ENCODE data around the gene CABP2.

Gene CABP2

DNA sequence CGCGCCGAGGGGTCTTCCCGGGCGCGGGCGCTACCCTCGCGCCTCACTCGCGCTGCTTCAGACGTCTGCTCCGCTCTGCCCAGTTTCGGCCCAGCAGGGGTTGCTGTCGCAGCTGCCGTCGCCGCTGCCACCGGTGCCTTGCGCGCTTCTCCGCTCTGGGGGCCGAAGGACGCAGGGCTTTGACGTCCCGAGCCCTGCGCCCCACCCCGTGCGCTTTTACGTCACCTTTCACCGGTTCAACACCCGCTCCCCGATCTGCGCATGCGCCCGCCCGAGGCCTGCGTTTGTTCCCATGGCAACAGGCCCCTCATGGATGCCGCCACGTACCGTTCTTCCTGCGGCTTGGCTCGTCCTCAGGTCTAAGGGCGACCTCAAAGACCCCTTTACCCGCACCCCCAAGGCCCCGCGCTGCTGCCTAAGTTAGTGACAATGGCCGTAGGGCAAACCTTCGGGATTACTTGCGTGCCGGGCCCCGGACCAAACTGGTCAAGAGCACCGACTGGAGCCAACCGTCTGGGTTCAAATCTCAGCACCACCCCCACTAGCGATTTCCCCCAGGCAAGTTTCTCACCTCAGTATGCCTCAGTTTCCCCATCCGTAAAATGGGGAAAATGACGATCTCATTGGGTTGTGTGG lies 14.6 kb downstream of the CABP2 start:
- DNase-seq (ENCODE audit: insufficient read length, low spot score), result peak; percentile 94
- FAIRE-seq, result no peak

DNA sequence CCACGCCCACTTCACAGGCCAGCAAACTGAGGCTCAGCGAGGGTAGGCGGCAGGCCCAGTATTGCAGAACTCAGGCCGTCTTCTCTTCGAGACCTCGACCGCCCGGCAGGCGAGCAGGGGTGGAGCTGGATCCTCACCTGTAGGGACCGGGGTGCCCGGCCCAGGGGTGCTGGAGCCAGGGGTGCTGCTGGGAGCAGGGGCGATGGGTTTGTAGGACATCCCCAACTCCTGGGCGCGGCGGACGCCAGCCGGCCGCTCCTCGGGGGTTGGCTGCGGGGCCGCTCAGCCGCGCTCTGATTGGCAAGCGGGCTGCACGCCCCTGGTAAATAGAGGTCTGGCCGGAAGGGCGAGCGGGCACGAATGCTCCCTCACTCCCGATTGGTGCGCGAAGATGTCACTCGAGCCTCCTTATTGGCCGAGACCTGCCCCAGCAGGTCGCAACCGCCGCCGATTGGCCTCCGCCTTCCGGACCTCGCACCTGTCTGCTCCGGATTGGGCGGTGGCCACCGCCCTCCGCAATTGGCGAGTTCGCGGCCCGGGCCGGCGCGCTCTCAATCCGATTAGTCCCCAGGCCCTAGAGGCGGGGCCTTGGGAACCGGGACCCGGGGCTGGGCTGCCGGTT lies 15.3 kb downstream of the CABP2 start, which contains the start of gene CDK2AP2:
Gene CDK2AP2 (minus strand): TSS at position 299 of the 622 bp plus-strand sequence. CDS start 80 bp downstream, at position 219.
- FAIRE-seq (peak; percentile 97), DNase-seq (ENCODE audit: insufficient read length, low spot score) (peak; percentile 91)

DNA sequence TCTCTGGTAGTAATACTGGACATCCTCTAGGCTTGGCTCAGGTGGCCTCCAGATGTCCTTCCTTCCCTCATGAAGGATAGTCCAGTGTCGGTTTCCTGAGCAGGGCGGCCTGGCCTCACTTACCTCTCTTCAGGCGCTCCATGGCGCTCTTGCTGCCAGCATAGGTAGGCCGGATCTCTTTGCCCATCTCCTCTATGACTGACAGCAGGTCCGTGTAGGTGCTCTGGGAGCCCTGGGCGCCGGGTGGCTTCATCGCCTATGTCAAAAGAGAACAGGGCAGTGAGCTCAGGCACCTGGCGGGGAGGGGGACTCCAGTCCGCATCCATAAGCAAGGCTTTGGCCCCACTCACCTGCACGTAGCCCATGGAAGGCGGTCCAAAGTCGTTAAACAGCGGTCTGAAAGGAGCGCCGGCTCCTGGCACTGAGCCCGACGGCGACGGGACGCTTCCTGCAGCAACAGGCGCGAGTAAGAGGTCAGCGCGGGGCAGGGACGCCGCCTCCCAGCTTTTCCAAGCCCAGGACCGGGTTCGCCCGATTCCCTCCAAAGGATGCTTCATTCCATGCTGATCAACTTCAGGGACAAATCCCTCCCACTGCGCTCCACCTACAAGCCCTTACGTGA lies 15.9 kb downstream of the CABP2 start:
- DNase-seq (ENCODE audit: insufficient read length, low spot score), result no peak
- FAIRE-seq, result peak; percentile 59

DNA sequence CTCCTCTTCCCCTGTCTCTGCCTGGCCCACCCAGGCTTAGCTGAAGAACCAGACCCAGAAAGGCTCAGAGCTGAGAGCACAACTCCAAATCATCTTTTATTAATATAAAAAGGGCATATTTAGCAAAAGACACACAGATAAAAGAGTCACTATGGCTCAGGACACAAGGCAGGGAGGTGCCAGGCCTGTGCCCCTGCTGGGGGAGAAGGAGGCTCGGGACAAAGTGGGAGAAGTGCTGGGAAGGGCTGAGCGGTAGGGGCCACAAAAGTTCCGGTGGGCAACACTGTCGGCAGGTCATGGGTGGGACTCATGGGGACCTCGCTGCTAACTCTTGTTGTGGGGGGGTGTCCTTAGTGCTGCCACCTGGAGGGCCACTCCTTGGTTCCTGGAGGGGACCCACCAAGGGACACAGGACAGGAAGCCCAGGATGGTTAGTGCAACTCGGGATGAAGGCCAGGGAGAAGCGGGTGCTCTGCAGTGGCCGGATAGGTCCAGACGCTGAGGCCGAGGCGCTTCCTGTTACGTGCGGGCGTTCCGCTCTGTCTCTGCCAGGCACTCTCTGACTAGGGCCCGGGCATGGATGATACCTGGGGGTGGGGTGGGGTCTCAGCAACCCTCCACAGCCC lies 16.7 kb downstream of the CABP2 start:
- no peak for DNase-seq (ENCODE audit: insufficient read length, low spot score)
- FAIRE-seq, result no peak

DNA sequence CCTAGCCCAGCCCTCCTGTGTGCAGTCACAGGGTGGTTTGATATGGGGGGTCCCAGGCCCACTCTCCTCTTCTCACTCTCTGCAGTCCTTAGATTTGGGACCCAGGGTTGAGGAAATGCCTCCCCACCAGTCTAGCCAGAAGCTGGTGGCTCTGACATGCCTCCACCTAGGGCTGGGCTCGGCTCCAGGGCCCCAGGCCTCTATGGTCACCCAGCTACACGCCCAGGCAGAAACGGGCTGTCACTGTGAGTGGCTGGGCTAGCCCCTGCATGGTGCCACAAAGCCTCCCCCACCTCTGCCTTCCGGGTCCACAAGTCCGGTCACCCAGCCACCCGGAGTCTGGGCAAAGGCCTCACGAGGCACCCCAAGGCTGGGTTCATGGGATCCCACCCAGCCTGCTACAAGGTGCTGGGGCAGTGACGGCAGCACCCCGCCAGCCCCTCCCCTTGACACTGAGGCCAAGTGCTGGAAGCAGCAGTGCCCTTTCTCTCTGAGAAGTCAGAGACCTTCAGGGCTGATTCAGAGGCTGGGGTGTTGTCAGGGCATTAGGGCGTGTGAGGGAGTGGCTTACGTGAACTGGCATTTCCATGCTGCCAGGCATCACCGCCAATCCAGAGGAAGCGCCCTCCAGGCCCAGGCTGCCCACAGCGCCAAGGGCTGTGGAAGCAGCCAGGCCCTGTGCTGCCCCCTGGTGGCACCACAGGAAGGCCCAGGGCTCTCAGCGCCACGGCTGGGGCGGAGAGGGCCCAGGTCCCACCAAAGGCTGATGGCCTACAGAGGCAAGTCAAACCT lies 17.4 kb downstream of the CABP2 start:
- FAIRE-seq (peak; percentile 89), DNase-seq (ENCODE audit: insufficient read length, low spot score) (peak; percentile 85)

DNA sequence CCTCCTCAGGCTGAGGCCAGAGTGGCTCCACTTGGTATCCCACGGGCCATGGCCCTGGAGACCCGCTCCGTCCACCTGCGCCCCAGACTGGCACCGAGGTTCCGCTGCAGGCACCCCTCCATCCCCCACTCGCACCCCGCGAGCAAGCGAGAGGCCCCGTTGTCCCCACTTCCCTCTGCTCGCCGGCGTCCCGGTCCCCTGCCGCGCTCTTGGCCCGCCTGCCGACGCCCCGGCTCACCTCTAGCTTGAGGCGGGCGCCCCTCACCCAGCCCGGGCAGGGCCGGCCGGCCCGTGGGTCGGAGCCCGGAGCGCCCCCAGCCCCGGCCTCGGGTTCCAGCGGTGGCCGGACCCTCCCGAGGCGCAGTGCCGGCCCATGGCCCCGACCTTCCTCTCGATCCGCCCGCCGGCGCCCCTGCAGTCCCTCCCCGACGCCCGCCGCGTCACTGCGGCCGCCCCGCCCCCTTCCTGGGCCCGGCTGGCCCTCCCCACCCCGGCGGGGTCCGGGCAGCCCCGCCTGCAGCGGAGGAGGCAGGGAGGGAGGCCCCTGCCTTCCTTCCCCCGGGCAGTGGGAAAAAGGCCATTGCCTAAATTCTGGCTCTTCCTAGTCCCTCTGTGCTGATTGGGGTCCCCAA lies 18.2 kb downstream of the CABP2 start, which contains the start of gene PITPNM1:
Gene PITPNM1 (minus strand): TSS at position 414 of the 632 bp plus-strand sequence. CDS start 1,183 bp downstream, outside the sequence.
- FAIRE-seq (no peak), DNase-seq (ENCODE audit: insufficient read length, low spot score) (peak; percentile 85)

DNA sequence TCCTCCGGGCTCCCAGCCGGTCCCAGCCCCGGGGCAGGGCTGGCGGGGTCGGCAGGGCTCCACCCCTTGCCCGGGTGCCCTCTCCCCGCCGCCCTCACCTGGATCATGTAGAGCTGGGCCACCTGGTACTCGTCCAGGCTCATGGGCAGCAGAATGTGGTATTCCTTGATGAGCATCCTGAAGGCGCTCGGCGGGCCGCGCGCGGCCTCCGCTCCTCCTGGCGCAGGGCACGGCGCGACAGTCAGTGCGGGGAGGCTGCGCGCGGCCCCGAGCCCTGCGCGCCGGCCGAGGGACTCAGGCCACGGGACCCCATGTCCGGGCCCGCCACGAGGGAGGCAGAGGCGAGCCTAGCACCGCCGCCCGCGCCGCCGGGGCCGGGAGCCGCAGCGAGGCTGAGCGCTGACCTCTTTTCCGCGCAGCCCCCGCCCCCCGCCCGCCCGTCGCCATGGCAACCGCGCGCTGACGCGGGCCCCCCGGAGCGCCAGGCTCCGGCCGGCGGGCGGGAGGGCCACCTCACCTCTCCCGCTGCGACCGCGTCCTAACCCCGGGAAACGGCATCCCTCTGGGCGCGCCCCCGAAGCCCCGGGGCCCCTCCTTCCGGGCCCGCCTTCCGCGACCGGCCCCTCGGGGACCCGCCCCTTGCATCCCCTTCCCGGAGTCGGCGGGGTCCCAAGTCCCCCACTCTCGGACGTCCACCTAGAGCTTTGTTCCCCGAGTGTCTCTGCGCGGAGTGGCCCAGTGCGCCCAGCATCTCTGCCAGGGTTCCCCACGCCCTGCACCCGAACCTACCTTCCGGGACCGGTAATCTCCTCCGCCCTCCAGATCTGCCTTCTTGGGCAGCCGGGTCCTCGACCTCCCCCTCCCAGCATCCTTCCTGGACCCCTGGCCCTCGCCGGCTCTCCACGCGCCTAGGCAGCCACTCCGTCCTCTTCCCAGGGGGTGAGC lies 19.0 kb downstream of the CABP2 start:
- FAIRE-seq, result no peak

DNA sequence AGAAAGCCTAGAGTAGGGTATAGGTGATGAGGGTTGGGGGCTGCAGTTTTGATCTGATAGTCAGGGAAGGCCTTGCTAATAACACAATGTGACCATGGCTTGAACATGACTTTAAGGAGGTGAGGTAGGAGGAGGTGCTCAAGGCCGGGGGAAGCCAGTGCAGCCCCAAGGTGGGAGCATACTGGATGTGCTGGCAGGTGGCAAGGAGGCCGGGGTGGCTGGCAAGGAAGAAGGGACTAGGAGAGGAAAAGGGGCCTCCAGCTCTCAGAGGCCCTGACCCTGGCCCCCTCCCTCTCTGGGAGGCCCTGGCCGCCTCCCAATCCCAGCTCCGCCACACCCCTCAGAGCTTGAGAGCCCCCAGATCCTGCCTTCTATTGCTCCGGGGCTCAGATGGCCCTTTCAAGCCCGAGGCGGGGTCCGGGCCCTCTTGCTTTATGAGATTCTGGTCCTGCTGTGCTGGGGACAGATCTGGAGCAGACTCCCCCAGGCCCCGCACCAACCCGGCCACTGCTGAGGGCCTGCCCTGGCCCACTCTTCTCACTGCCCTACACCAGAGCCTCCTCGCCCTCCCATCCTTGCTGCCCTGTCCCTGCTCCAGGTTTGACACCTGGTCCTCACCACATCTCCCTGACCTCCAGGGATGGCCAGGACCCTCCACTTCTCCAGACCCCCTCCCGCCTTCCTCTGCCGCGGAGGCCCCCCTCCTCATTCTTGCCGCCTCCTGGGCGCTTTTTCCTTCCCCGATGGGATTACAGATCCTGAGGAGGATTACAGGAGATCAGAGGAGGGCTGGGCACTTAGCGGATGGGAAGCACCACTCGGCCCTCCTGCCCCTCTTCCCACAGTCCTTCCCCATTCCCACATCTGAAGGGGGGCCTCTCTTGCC lies 19.9 kb downstream of the CABP2 start:
- FAIRE-seq (no peak), DNase-seq (ENCODE audit: insufficient read length, low spot score) (no peak)

More for the DNA sequence above, 19.0 kb downstream of the CABP2 start:
- DNase-seq (ENCODE audit: insufficient read length, low spot score), result no peak

DNA sequence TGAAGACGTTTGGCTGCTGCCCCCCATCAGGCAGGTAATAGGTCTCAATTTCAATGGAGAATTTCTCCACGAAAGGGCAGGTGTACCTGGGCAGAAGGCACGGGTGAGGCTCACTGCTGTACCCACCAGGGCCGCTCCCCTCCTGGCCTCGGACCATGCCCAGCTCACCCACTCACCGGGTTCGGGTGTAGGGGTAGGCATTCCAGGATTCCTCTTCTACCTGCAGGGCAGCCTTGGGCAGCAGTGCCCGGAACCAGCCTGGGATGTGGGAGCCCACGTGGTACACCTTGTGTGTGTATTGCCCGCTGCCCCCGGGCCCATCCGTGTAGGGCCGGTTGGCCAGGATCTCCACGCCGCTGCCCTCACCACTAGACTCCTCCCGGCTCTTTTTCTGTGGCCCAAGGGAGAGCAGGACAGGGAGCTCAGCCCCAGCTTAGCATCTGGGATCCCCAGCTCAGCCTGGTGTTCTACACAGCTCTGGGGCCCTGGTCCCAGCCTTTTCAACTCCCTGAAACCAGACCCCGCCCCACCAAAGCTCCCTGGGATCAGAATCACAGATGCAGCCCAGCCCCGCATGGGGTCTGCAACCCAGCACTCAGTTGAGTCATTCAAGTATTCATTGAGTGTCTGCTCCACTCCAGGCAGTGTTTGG lies 20.8 kb downstream of the CABP2 start:
- no peak for FAIRE-seq
- DNase-seq (ENCODE audit: insufficient read length, low spot score), result no peak

DNA sequence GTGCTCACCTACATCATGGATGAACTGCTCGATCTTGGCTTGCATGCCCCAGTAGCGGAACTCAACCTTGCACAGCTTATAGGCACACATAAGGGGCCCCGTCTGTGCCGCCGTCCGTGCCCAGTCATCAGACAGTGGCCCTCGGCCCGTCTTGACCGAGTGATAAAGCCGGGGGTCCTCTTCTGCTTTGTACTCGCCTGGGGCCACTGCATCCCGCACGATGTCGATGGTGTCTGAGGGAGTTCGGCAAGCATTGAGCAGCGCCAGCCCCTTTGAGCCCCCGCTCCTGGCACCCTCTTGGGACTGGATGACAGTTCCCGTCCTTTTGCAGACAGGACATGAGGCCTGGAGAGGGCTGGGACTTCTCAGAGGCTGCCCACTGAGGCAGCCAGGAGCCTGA lies 21.4 kb downstream of the CABP2 start:
- no peak for FAIRE-seq
- no peak for DNase-seq (ENCODE audit: insufficient read length, low spot score)

DNA sequence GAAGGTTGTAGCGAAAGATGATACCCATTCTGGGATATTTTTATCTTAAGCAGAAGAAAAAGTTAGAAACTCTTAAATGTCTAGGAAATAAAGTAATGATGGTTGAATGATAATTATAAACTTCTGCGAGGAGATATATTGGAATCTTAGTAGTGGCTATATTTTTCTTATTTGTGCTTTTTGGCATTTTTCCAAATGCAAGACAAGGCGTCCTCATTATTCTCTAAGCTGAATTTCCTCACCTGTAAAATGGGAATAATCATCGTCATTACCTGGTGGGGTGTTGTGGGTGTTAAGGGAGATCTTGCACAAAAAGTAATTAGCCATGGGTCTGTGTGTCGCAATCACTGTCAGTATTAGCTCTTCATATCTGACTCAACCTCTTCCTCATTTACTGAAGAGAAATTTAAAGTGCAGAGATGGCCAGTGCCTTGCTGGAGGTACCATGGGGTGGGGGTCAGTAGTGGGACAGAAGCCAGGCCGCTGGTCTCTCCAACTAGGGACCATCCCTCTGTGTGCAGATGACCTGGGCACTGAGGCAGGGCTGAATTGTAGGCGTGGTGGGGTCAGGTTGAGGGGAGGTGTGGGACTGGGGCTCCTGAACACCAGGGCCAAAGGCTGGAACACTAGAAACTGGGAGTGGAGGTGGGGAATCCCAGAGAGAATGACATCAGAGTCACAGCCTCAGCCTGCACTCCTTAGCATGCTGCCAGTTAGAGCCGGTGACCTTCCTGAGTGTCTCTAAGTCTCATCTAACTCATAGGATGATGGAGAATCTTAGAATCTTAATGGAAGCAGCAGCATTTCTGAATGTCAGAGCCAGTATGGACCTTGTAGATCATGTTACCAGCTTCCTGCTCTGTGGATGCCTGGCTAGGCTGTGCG lies 22.2 kb downstream of the CABP2 start:
- no peak for FAIRE-seq
- DNase-seq (ENCODE audit: insufficient read length, low spot score), result no peak

DNA sequence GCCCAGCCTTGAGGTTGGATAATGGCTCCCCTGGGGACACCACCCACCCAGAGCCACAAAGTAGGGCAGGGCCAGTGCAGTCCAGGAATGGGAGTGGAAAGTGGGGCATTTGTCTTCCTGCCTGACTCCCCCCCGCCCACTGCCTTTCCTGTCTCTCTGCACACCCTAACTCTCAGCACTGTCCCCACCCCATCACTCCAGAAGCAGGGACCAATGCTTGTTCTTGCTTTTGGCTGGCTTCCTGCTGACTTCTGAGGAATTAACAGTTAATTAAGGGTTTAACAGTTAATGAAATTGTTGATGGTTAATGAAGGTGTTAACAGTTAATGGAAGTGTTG lies 22.8 kb downstream of the CABP2 start:
- FAIRE-seq (no peak), DNase-seq (ENCODE audit: insufficient read length, low spot score) (no peak)

DNA sequence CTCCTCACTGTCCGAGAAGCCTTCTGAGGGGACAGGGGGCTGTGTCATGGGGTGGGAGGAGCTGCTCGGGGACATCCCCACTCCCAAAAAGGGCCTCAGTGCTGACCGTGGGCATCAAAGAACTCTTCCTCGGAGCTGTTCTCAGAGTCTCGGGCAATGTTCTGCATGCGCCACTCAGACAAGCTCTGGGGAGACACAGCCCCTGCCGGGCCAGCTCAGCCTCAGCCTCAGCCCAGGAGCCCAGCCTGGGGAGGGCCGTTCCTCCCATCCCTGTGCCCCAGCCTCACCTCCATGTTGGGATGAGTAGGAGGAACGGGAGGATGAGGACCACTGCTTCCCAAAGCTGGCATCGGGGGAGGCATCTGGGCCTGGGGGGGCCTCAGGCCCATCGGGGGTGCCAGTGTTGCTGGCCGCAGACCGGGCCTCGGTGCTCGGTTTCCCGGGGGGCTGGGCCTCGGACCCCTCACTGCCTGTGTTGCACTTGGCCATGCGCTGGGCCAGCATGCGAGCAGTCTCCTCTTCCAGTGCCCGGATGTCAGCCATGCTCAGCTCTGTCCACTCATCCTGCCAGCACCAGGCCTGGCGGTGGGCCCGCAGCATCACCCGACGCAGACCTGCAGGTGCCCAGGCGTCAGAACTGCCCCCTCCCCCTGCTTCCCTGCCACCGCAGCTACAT lies 23.3 kb downstream of the CABP2 start:
- FAIRE-seq (no peak), DNase-seq (ENCODE audit: insufficient read length, low spot score) (no peak)

DNA sequence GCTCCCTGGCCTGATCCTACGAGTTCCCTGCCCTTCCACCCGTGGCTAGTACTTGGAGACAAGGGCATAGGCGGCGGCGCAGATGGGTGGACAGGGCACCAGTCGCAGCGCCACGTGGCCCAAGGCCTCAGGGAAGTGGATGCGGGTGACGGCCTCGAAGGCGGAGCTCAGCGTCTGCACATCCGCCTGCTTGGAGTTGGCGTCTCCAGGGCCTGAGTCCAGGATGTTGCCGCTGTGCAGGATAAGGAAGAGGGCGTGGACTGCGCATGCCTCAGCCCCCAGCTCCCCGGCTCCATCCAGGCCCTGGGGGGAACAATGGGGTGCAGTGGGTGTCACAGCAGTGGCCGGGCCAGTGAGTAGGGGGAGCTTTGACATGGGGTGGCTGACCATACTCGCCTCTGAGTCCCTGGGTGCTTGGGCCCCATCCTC lies 24.7 kb downstream of the CABP2 start:
- DNase-seq (ENCODE audit: insufficient read length, low spot score) (no peak), FAIRE-seq (no peak)

DNA sequence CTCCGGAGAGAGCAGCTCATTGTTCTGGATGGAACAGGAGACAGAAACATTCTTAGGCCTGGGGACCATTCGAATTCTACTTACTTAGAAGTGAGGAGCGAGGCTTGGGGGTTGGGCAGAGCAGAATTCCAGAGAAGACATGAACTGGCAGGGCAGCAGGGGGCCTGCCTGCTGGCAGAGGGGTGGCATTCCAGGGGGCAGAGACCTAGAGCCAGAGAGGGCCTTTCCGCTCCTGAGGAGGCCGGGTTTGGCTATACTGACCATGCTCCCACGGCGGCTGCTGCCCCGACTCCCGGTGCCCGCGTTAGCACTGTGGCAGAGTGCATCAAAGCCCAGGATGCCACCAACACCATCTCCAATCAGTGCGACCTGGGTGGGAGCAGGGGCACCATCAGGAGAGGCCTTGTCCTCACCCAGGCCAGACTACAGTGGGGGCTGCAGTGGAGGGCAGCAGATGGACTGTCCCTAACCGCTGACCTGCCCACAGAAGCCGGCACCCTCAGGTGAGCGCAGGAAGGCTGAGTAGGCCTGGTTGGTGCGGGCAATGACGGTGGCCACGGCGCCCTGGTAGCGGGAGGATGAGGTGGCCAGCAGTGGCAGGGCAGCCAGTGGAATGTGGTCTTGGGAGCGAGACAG lies 25.5 kb downstream of the CABP2 start:
- no peak for FAIRE-seq
- DNase-seq (ENCODE audit: insufficient read length, low spot score), result no peak

DNA sequence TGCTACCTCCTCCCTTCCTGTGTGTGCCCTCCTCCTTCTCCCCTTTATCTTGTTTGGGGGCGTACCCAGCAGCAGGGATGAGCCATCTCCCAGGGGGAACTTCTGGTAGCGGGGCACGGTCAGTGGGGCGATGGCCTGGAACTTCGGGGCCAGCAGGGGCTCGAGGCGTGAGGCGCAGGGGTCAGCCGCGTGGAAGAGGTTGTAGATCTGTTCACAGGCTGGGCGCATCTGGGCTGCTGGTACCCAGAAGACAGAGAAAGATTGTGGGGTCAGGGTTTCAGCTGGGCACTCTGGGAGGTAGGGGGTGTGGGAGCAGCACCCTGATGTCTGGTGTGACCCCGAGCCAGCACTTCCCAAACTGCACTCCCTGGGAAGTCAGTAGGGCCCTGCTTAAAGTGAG lies 27.1 kb downstream of the CABP2 start:
- FAIRE-seq (no peak), DNase-seq (ENCODE audit: insufficient read length, low spot score) (no peak)
